Panc1 (cell line): ENCODE data around the gene UAP1L1. TPM values are rescaled to one million over a fixed set of nuclear protein-coding genes. Genes with fewer than 3 reads are reported as not detected.
"Not testable (repeated sequence)": the region's sequence is repeated elsewhere in the genome, so short reads cannot be mapped to it uniquely, and the experiment has no call there.

Source experiments
- ATAC-seq: fragments of 200-7000 bp; cut with Tn5 transposase; 2 replicates; pipeline ENCODE4 v1.9.1; 2020; ENCODE audit warnings: mild to moderate bottlenecking, moderate library complexity
- BruUV-seq: library from RNA; stranded (reverse); fragments of 400-500 nt; replicated peaks from 2 replicates; lab custom pipeline; 2021; lab: Mats Ljungman, UMichigan
- CTCF ChIA-PET: fragments of 300-600 bp; sonication (Branson Sonifier 250); formaldehyde crosslinking; loops from one replicate; lab custom pipeline; 2022; ENCODE audit warnings: antibody characterized with exemption; lab: Charles Lee
- POLR2A ChIA-PET: fragments of 300-600 bp; sonication (Branson Sonifier 250); formaldehyde crosslinking; loops from one replicate; lab custom pipeline; 2022; ENCODE audit warnings: antibody characterized with exemption; lab: Charles Lee
- DNase-seq: peaks from one replicate; pipeline ENCODE4 v3.0.0-alpha.2; 2010; ENCODE audit warnings: low read depth, low spot score
- H3K27ac ChIP-seq: 2 replicates; pipeline ENCODE4 v1.5.1; 2011; ENCODE audit warnings: mild to moderate bottlenecking, low read length, inconsistent platforms
- H3K27me3 ChIP-seq: fragments of 200-500 bp; sonication (Bioruptor generic); 2 replicates; pipeline ENCODE4 v1.6.0; 2014; ENCODE audit warnings: low read length, inconsistent platforms; ENCODE audit not compliant: control insufficient read depth, insufficient read depth
- H3K36me3 ChIP-seq: fragments of 200-500 bp; sonication (Bioruptor generic); 2 replicates; pipeline ENCODE4 v1.5.1; 2014; ENCODE audit warnings: inconsistent platforms, mild to moderate bottlenecking, low read length, moderate library complexity; ENCODE audit not compliant: control insufficient read depth, insufficient read depth
- H3K4me1 ChIP-seq: 2 replicates; pipeline ENCODE4 v1.5.1; 2011; ENCODE audit warnings: inconsistent platforms, mild to moderate bottlenecking, low read length, moderate library complexity; ENCODE audit not compliant: control insufficient read depth, insufficient read depth
- H3K4me3 ChIP-seq, 2 experiments: 2 replicates each; pipeline ENCODE4 v1.5.1; 2011 to 2012; ENCODE audit warnings: low read depth in 2 of 2, low read length in 2 of 2, mild to moderate bottlenecking in 2 of 2, inconsistent platforms in 1 of 2, moderate library complexity in 1 of 2
- H3K9me3 ChIP-seq: fragments of 200-500 bp; sonication (Bioruptor generic); 2 replicates; pipeline ENCODE4 v1.5.1; 2014; ENCODE audit warnings: low read depth, mild to moderate bottlenecking, inconsistent platforms, low read length, moderate library complexity; ENCODE audit not compliant: control insufficient read depth, insufficient read depth
- POLR2AphosphoS5 ChIP-seq: IDR thresholded peaks from 2 replicates; pipeline ENCODE4 v1.6.1; 2012; ENCODE audit warnings: mild to moderate bottlenecking, low read depth, low read length, moderate library complexity
- REST ChIP-seq, 2 experiments: IDR thresholded peaks; 2 replicates each; pipeline ENCODE4 v1.6.1; 2011 to 2012; ENCODE audit warnings: low read depth in 2 of 2, control low read depth in 1 of 2, low read length in 1 of 2, mild to moderate bottlenecking in 1 of 2, moderate library complexity in 1 of 2; ENCODE audit not compliant: insufficient read depth in 1 of 2
- SIN3A ChIP-seq: IDR thresholded peaks from 2 replicates; pipeline ENCODE4 v1.6.1; 2012; ENCODE audit warnings: low read depth, mild to moderate bottlenecking, low read length, moderate library complexity, borderline replicate concordance; ENCODE audit not compliant: insufficient read depth
- TCF7L2 ChIP-seq: IDR thresholded peaks from 2 replicates; pipeline ENCODE4 v1.6.1; 2011; ENCODE audit warnings: mild to moderate bottlenecking, low read depth, low read length, inconsistent platforms
- in situ Hi-C: cut with HindIII; loops from 2 replicates; pipeline ENCODE4 v1.10.0; 2016; ENCODE audit warnings: low sequenced_read_pairs, low pct_unique_long_range_greater_than_20kb
- intact Hi-C: fragments of 100-400 bp; cut with micrococcal nuclease; formaldehyde crosslinking; loops from one replicate; pipeline ENCODE4 v1.10.0; 2022; ENCODE audit not compliant: unreplicated experiment
- total RNA-seq: library from RNA; stranded (reverse); gene quantifications from one replicate; pipeline ENCODE4 v1.2.1, GENCODE V29; 2021; ENCODE audit not compliant: unreplicated experiment
- TF ChIP-seq, protein P1 (sequence below): fragments of 450-650 bp; IDR thresholded peaks from 2 replicates; pipeline ENCODE4 v1.5.1; 2017; ENCODE audit warnings: mild to moderate bottlenecking

Gene UAP1L1
- total RNA-seq, 1 experiment from 2014 or later: 23.1 TPM

- DNase-seq (no peak), ATAC-seq (no peak)
- intact Hi-C loops: no loop called here
- Histone ChIP-seq H3K4me3 (no peak overlapping the region), H3K27me3 (no peaks in the 10 kb centered on the region), H3K36me3 (no peaks in the 10 kb centered on the region), H3K27ac (no peak overlapping the region), H3K9me3 (no peaks in the 10 kb centered on the region), H3K4me1 (0 out of 2 replicates have a peak, but pooled peaks cover 2% of the 10 kb centered on the region)
- TF ChIP-seq SIN3A (no peak), REST (IDR thresholded peaks at IDR 0.05; ENCODE audit: insufficient read depth in 1 of 2, low read depth in 2 of 2, low read length in 1 of 2) (no peak)
- CTCF ChIA-PET: interaction anchor here (0.7 to 1.7 kb wide), 3 partner anchors 29 to 311 kb away, joined by 3 to 5 read pairs (median 4); no protein-coding TSS in a partner anchor
- BruUV-seq: no TSS peak
- POLR2A ChIA-PET: no interaction called here
- in situ Hi-C loops: no loop called here
Observed at GRCh38 chr9:137058521-137059234, 18.6 kb upstream of the UAP1L1 start.

DNA sequence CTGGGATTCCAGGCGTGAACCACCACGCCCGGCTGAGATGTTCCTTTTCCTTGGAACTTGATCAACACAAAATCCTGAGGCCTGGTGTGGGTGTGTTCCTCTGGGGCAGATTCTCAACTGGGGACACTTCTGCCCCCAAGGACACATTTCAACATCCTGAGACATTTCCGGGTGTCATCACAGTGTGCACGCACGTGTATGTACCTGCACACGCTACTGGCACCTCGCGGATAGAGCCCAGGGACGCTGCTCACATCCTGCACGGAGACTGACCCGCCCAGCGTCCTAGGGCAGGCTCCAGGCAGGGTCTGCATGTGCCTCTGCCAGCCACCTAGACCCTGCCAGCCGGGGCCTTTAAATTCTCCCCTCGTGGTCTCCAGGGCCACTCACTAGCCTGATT lies 14.9 kb upstream of the UAP1L1 start:
- ATAC-seq (no peak), DNase-seq (no peak)
- no peak overlapping the region for H3K27ac ChIP-seq
- intact Hi-C loops (no loop called here), in situ Hi-C loops (no loop called here)
- H3K27me3 ChIP-seq: no peaks in the 10 kb centered on the region
- TSS peak; percentile 76 for BruUV-seq
- H3K4me1 ChIP-seq: no peaks in the 10 kb centered on the region
- no peaks in the 10 kb centered on the region for H3K9me3 ChIP-seq
- H3K36me3 ChIP-seq: no peaks in the 10 kb centered on the region
- ChIA-PET CTCF (no interaction called here), POLR2A (no interaction called here)
- TF ChIP-seq TCF7L2: no peak
- TF ChIP-seq SIN3A: no peak
- TF ChIP-seq, protein P1, sequence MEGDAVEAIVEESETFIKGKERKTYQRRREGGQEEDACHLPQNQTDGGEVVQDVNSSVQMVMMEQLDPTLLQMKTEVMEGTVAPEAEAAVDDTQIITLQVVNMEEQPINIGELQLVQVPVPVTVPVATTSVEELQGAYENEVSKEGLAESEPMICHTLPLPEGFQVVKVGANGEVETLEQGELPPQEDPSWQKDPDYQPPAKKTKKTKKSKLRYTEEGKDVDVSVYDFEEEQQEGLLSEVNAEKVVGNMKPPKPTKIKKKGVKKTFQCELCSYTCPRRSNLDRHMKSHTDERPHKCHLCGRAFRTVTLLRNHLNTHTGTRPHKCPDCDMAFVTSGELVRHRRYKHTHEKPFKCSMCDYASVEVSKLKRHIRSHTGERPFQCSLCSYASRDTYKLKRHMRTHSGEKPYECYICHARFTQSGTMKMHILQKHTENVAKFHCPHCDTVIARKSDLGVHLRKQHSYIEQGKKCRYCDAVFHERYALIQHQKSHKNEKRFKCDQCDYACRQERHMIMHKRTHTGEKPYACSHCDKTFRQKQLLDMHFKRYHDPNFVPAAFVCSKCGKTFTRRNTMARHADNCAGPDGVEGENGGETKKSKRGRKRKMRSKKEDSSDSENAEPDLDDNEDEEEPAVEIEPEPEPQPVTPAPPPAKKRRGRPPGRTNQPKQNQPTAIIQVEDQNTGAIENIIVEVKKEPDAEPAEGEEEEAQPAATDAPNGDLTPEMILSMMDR: no peak
- TF ChIP-seq REST (IDR thresholded peaks at IDR 0.05; ENCODE audit: insufficient read depth in 1 of 2, low read depth in 2 of 2, low read length in 1 of 2): no peak
- no peak for TF ChIP-seq POLR2AphosphoS5
- H3K4me3 ChIP-seq: no peak overlapping the region

GRCh38 chr9:137062798-137063197 lies 14.5 kb upstream of the UAP1L1 start:
- H3K9me3 ChIP-seq, CTCF ChIA-PET, H3K27ac ChIP-seq, H3K4me3 ChIP-seq, H3K36me3 ChIP-seq, POLR2A ChIA-PET, DNase-seq, BruUV-seq, in situ Hi-C loops, intact Hi-C loops, H3K4me1 ChIP-seq, H3K27me3 ChIP-seq, ATAC-seq: not testable (repeated sequence)
